SU-DHL-6 (cell line): ENCODE data around the gene TGFA.

Experiments
- CTCF ChIP-seq: fragments of 200-600 bp; sonication (generic); IDR thresholded peaks from one replicate; pipeline ENCODE4 v1.5.1; 2017; ENCODE audit warnings: antibody characterized with exemption, mild to moderate bottlenecking, low read length, moderate library complexity; ENCODE audit not compliant: insufficient read depth, poor library complexity, severe bottlenecking
- EZH2phosphoT487 ChIP-seq: fragments of 200-600 bp; sonication (generic), shearing (Covaris generic); conservative IDR thresholded peaks from 2 replicates; pipeline ENCODE4 v1.6.1; 2018; ENCODE audit warnings: mild to moderate bottlenecking, antibody characterized with exemption, low read length, moderate library complexity, mixed read lengths

- TF ChIP-seq CTCF (no peak), EZH2phosphoT487 (no peak)
Measured at GRCh38 chr2:70467831-70468779, 85.5 kb downstream of the TGFA start.
